ENCODE data around the gene NOS1AP. TPM values are rescaled to one million over a fixed set of nuclear protein-coding genes. Genes with fewer than 3 reads are reported as not detected.

The NOS1AP gene
- total RNA-seq, result under 1 TPM in 1 of 2 experiments, not detected in 1; 0.07 TPM
- polyA plus RNA-seq, result not detected

DNA sequence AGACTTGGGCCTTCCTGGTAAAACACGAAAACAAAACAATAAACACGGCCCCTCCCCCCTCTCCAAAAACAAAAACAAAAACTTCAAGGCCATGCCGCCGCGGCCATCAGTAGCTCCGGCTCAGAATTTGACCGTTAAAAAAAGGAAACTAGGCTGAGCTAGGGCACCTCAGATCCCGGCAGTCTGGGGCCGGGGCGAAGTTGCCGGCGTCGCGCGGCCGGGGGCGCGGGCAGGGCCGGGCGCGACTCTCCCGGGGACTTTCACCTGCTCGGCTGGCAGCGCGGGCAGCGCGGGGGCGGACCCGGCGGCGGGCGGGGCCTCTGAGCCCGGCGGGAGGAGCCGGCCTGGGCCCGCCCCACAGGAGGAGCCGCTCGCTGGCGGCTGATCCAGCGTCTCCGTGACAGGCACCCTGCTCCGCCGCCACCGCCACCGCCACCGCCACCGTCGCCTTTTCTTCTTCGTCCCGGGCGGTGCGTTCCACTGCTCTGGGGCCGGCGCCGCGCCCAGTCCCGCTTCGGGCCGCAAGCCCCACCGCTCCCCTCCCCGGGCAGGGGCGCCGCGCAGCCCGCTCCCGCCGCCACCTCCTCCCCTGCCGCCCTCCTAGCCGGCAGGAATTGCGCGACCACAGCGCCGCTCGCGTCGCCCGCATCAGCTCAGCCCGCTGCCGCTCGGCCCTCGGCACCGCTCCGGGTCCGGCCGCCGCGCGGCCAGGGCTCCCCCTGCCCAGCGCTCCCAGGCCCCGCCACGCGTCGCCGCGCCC, at the start of gene NOS1AP:
Gene NOS1AP, plus strand, starts transcription at position 358 of the 760 bp plus-strand sequence. CDS start 487 bp downstream, outside the sequence.
- H3K9me3 Mint-ChIP-seq, result no peaks in the 10 kb centered on the region
- Histone ChIP-seq H3K9me3 (ENCODE audit: low read length) (no peaks in the 10 kb centered on the region), H3K4me1 (ENCODE audit: insufficient read depth, low read length) (peaks cover 13% of the 10 kb centered on the region), H3K27me3 (ENCODE audit: insufficient read depth, low read length, poor library complexity, severe bottlenecking) (peaks cover 40% of the 10 kb centered on the region), H3K36me3 (ENCODE audit: insufficient read depth, low read length) (no peaks in the 10 kb centered on the region), H3K27ac (ENCODE audit: low read depth, low read length) (no peak within 1 kb of the TSS), H3K4me3 (ENCODE audit: low read length) (peak within 1 kb of the TSS; percentile 46)
- CTCF ChIA-PET, result no interaction called here
- POLR2A ChIA-PET, result interaction anchor here (0.7 kb wide), 1 partner anchor 152 kb away, joined by 5 read pairs; no protein-coding TSS in a partner anchor
- peaks cover 40 to 81% of the 10 kb centered on the region in 2 donors for H3K27me3 Mint-ChIP-seq
- DNase-seq, result peak; percentile 59 to 76 (median 63)
- no peaks in the 10 kb centered on the region for H3K36me3 Mint-ChIP-seq
- peaks cover 14 to 21% (median 19%) of the 10 kb centered on the region in 3 donors for H3K4me1 Mint-ChIP-seq
- peak within 1 kb of the TSS in 1 of 8 donors; percentile 82 for H3K27ac Mint-ChIP-seq
- H3K4me3 Mint-ChIP-seq, result peak within 1 kb of the TSS; percentile 76 to 90 (median 80)

GRCh38 chr1:162020150-162020549, 49.3 kb upstream of the NOS1AP start:
- H3K4me1 ChIP-seq (ENCODE audit: insufficient read depth, low read length), result peaks cover 4% of the 10 kb centered on the region
- ChIA-PET POLR2A (no interaction called here), CTCF (no interaction called here)
- Mint-ChIP-seq H3K27me3 (peaks cover 25 to 34% of the 10 kb centered on the region in 2 donors), H3K4me3 (no peak overlapping the region), H3K36me3 (no peaks in the 10 kb centered on the region), H3K4me1 (peaks cover 9 to 17% (median 15%) of the 10 kb centered on the region in 3 donors), H3K27ac (no peak overlapping the region), H3K9me3 (no peaks in the 10 kb centered on the region)
- no peak overlapping the region for H3K4me3 ChIP-seq (ENCODE audit: low read length)
- H3K36me3 ChIP-seq (ENCODE audit: insufficient read depth, low read length), result no peaks in the 10 kb centered on the region
- no peak overlapping the region for H3K27ac ChIP-seq (ENCODE audit: low read depth, low read length)
- no peak for DNase-seq
- H3K27me3 ChIP-seq (ENCODE audit: insufficient read depth, low read length, poor library complexity, severe bottlenecking), result peaks cover 5% of the 10 kb centered on the region
- H3K9me3 ChIP-seq (ENCODE audit: low read length), result no peaks in the 10 kb centered on the region

DNA sequence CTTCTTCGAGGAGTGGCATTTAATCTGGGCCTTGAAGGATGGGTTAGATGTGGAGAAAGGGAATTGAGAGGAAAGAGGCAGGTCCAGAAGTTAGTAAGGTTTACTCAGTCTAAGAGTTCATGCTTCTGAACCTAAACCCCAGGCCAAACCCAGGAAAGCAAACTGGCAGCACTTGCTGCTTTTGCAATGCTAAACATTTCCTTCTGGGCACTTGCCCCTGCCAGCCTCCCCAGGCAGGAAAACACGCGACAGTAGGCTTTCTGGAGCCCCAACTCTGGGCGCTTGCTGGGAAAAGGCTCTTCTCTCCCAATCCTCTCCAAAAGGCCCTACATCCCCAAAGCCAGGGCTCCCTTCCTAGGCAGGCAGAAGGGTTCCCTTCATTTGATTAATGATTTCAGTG, 48.4 kb upstream of the NOS1AP start:
- no peak overlapping the region for H3K27ac Mint-ChIP-seq
- DNase-seq, result no peak
- Histone ChIP-seq H3K36me3 (ENCODE audit: insufficient read depth, low read length) (no peaks in the 10 kb centered on the region), H3K27me3 (ENCODE audit: insufficient read depth, low read length, poor library complexity, severe bottlenecking) (peaks cover 5% of the 10 kb centered on the region), H3K4me3 (ENCODE audit: low read length) (no peak overlapping the region), H3K27ac (ENCODE audit: low read depth, low read length) (no peak overlapping the region), H3K4me1 (ENCODE audit: insufficient read depth, low read length) (peaks cover 4% of the 10 kb centered on the region), H3K9me3 (ENCODE audit: low read length) (no peaks in the 10 kb centered on the region)
- H3K36me3 Mint-ChIP-seq, result no peaks in the 10 kb centered on the region
- H3K4me3 Mint-ChIP-seq, result peak overlapping the region in 1 of 7 donors; percentile 37
- peaks cover 29 to 37% of the 10 kb centered on the region in 2 donors for H3K27me3 Mint-ChIP-seq
- H3K9me3 Mint-ChIP-seq, result no peaks in the 10 kb centered on the region
- ChIA-PET CTCF (no interaction called here), POLR2A (no interaction called here)
- H3K4me1 Mint-ChIP-seq, result peaks cover 9 to 17% (median 15%) of the 10 kb centered on the region in 3 donors

DNA sequence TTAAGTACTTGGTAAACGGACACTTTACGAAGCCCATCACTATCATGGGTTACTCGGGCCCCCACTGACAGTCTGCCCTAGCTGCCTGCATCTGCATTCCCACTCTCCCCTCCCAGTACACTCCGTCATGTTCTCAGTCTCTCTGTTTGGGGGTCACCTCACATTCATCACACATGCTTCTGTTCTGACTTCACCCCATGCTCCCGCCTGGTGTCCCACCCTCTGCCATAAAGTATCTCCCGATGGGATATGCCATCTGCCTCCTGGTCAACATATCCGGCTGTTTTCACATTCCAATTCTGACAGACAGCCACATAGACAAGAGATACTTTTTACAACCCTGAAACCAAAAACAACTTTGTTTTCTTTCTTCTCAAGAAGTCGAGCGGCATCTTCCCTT, 46.9 kb upstream of the NOS1AP start:
- peaks cover 0 to 3% (median 0%) of the 10 kb centered on the region in 3 donors for H3K36me3 Mint-ChIP-seq

GRCh38 chr1:162023181-162023546, 46.3 kb upstream of the NOS1AP start:
- H3K27ac Mint-ChIP-seq, result no peak overlapping the region
- no peak for DNase-seq
- peaks cover 0 to 3% (median 0%) of the 10 kb centered on the region in 3 donors for H3K36me3 Mint-ChIP-seq
- H3K4me3 Mint-ChIP-seq, result peak overlapping the region; percentile 45 to 91 (median 84)
- ChIA-PET POLR2A (no interaction called here), CTCF (no interaction called here)
- peaks cover 0 to 4% (median 0%) of the 10 kb centered on the region in 5 donors for H3K9me3 Mint-ChIP-seq
- Histone ChIP-seq H3K9me3 (ENCODE audit: low read length) (no peaks in the 10 kb centered on the region), H3K4me1 (ENCODE audit: insufficient read depth, low read length) (peaks cover 4% of the 10 kb centered on the region), H3K4me3 (ENCODE audit: low read length) (peak overlapping the region; percentile 74), H3K27me3 (ENCODE audit: insufficient read depth, low read length, poor library complexity, severe bottlenecking) (peaks cover 13% of the 10 kb centered on the region), H3K27ac (ENCODE audit: low read depth, low read length) (no peak overlapping the region), H3K36me3 (ENCODE audit: insufficient read depth, low read length) (no peaks in the 10 kb centered on the region)
- H3K4me1 Mint-ChIP-seq, result peaks cover 9 to 17% (median 15%) of the 10 kb centered on the region in 3 donors
- H3K27me3 Mint-ChIP-seq, result peaks cover 29 to 56% of the 10 kb centered on the region in 2 donors

More for the DNA sequence above, 46.9 kb upstream of the NOS1AP start:
- Mint-ChIP-seq H3K9me3 (peaks cover 0 to 4% (median 0%) of the 10 kb centered on the region in 5 donors), H3K27ac (peak overlapping the region in 1 of 8 donors; percentile 22), H3K4me3 (peak overlapping the region; percentile 27 to 84 (median 80)), H3K4me1 (peaks cover 9 to 17% (median 15%) of the 10 kb centered on the region in 3 donors), H3K27me3 (peaks cover 29 to 51% of the 10 kb centered on the region in 2 donors)
- no peaks in the 10 kb centered on the region for H3K36me3 ChIP-seq (ENCODE audit: insufficient read depth, low read length)
- H3K27me3 ChIP-seq (ENCODE audit: insufficient read depth, low read length, poor library complexity, severe bottlenecking), result peaks cover 13% of the 10 kb centered on the region
- H3K27ac ChIP-seq (ENCODE audit: low read depth, low read length), result no peak overlapping the region
- DNase-seq, result no peak
- no peaks in the 10 kb centered on the region for H3K9me3 ChIP-seq (ENCODE audit: low read length)
- H3K4me3 ChIP-seq (ENCODE audit: low read length), result no peak overlapping the region
- ChIA-PET CTCF (no interaction called here), POLR2A (no interaction called here)
- H3K4me1 ChIP-seq (ENCODE audit: insufficient read depth, low read length), result peaks cover 4% of the 10 kb centered on the region

DNA sequence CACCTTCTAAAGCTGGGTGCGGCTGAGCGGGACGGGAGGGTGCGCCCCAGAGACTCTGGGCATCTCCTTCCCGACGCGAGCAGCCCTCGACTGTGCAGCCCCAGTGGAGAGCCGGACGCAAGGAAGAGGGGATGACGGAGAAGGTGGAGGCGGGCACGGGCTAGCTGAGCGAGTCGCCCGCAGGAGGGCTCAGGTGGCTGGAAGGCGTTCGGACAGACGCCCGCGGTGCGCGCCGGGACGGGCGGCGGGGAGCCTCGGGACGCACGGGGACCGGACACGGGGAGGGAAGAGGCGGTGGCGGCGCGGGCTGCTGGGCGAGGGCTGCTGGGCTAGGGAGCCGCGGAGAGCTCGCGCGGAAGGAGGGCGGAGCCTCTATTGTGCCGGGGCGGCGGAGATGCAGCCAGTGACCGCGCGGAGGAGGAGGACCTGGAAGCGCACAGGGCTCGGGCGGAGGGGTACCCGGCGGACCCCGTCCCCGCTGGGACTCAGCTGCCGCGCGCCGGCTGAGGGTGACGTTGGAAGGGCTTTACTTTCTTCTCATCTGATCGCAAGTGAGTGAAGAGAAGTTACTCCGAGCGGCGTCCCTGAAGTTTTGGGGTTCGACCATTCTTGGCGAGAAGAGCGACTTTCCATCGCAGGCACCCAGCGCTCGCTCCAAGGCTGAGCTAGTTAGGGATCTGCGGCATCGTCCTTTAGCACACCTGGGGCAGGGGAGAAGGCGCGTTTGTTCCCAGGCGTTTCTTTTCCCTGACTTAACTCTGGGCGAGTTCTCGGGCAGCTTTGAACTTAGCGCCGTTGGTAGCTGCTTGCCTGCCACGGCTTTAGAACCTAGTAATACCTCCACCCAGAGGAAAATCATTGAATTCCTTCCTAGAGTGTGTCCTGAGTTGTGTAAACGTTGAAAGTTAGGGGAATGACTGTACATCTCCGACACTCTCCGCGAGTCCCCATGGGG, 45.7 kb upstream of the NOS1AP start, which contains the start of gene OLFML2B:
Gene OLFML2B, minus strand, starts transcription at position 323 of the 955 bp plus-strand sequence. CDS start 439 bp downstream, outside the sequence.
- H3K27ac ChIP-seq (ENCODE audit: low read depth, low read length), result no peak within 1 kb of the TSS
- H3K27me3 ChIP-seq (ENCODE audit: insufficient read depth, low read length, poor library complexity, severe bottlenecking), result peaks cover 8% of the 10 kb centered on the region
- peaks cover 0 to 3% (median 0%) of the 10 kb centered on the region in 3 donors for H3K36me3 Mint-ChIP-seq
- peak in 3 of 5 donors; percentile 11 to 49 (median 39) for DNase-seq
- ChIA-PET CTCF (interaction anchor here (0.6 to 0.9 kb wide), 2 partner anchors 13 to 285 kb away, joined by 3 to 4 read pairs; no protein-coding TSS in a partner anchor), POLR2A (no interaction called here)
- H3K9me3 Mint-ChIP-seq, result peaks cover 0 to 4% (median 0%) of the 10 kb centered on the region in 5 donors
- peaks cover 29 to 63% of the 10 kb centered on the region in 2 donors for H3K27me3 Mint-ChIP-seq
- peak within 1 kb of the TSS in 1 of 8 donors; percentile 22 for H3K27ac Mint-ChIP-seq
- H3K4me3 Mint-ChIP-seq, result peak within 1 kb of the TSS; percentile 45 to 91 (median 84)
- H3K36me3 ChIP-seq (ENCODE audit: insufficient read depth, low read length), result no peaks in the 10 kb centered on the region
- H3K4me1 Mint-ChIP-seq, result peaks cover 9 to 17% (median 15%) of the 10 kb centered on the region in 3 donors
- peak within 1 kb of the TSS; percentile 74 for H3K4me3 ChIP-seq (ENCODE audit: low read length)
- H3K9me3 ChIP-seq (ENCODE audit: low read length), result no peaks in the 10 kb centered on the region
- H3K4me1 ChIP-seq (ENCODE audit: insufficient read depth, low read length), result peaks cover 4% of the 10 kb centered on the region

GRCh38 chr1:162025541-162025940, 44.0 kb upstream of the NOS1AP start:
- no peak overlapping the region for H3K4me3 ChIP-seq (ENCODE audit: low read length)
- H3K27me3 Mint-ChIP-seq, result peaks cover 27 to 63% of the 10 kb centered on the region in 2 donors
- H3K36me3 ChIP-seq (ENCODE audit: insufficient read depth, low read length), result no peaks in the 10 kb centered on the region
- H3K4me1 ChIP-seq (ENCODE audit: insufficient read depth, low read length), result peaks cover 4% of the 10 kb centered on the region
- no peak for DNase-seq
- ChIA-PET CTCF (no interaction called here), POLR2A (no interaction called here)
- H3K27me3 ChIP-seq (ENCODE audit: insufficient read depth, low read length, poor library complexity, severe bottlenecking), result peaks cover 8% of the 10 kb centered on the region
- H3K9me3 Mint-ChIP-seq, result peaks cover 0 to 4% (median 0%) of the 10 kb centered on the region in 5 donors
- no peaks in the 10 kb centered on the region for H3K9me3 ChIP-seq (ENCODE audit: low read length)
- peaks cover 0 to 3% (median 0%) of the 10 kb centered on the region in 3 donors for H3K36me3 Mint-ChIP-seq
- no peak overlapping the region for H3K27ac ChIP-seq (ENCODE audit: low read depth, low read length)
- H3K4me3 Mint-ChIP-seq, result no peak overlapping the region
- peaks cover 9 to 17% (median 15%) of the 10 kb centered on the region in 3 donors for H3K4me1 Mint-ChIP-seq
- H3K27ac Mint-ChIP-seq, result peak overlapping the region in 1 of 8 donors; percentile 23

Measured in CD8-positive, alpha-beta memory T cell (primary cell).